ENCODE data around the gene KCTD17. TPM values are rescaled to one million over a fixed set of nuclear protein-coding genes. Genes with fewer than 3 reads are reported as not detected.

KCTD17 gene
- total RNA-seq, 4 donors from 2014 or later: 0.59 to 31.7 (median 15.4) TPM

- no peaks in the 10 kb centered on the region for H3K9me3 ChIP-seq
- no peak for DNase-seq
- H3K36me3 ChIP-seq: no peaks in the 10 kb centered on the region
- no peak within 1 kb of the TSS for H3K4me3 ChIP-seq
- no peaks in the 10 kb centered on the region for H3K27me3 ChIP-seq
- TF ChIP-seq, protein P1, sequence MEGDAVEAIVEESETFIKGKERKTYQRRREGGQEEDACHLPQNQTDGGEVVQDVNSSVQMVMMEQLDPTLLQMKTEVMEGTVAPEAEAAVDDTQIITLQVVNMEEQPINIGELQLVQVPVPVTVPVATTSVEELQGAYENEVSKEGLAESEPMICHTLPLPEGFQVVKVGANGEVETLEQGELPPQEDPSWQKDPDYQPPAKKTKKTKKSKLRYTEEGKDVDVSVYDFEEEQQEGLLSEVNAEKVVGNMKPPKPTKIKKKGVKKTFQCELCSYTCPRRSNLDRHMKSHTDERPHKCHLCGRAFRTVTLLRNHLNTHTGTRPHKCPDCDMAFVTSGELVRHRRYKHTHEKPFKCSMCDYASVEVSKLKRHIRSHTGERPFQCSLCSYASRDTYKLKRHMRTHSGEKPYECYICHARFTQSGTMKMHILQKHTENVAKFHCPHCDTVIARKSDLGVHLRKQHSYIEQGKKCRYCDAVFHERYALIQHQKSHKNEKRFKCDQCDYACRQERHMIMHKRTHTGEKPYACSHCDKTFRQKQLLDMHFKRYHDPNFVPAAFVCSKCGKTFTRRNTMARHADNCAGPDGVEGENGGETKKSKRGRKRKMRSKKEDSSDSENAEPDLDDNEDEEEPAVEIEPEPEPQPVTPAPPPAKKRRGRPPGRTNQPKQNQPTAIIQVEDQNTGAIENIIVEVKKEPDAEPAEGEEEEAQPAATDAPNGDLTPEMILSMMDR (IDR thresholded peaks at IDR 0.05): no peak
- no peak for TF ChIP-seq POLR2A (IDR thresholded peaks at IDR 0.05)
- no peak within 1 kb of the TSS for H3K27ac ChIP-seq
- no peaks in the 10 kb centered on the region for H3K4me1 ChIP-seq
- intact Hi-C loops (cut with DNase I; ENCODE audit: low total_unique reads): no loop called here
Observed at GRCh38 chr22:37109242-37109917, 57.8 kb downstream of the KCTD17 start, which contains the start of gene TMPRSS6. TMPRSS6 (minus strand) TSS chr22:37109713; CDS start chr22:37103417, 6,296 bp downstream.

- H3K27ac ChIP-seq: no peak overlapping the region
- TF ChIP-seq, protein P1 (IDR thresholded peaks at IDR 0.05): no peak
- no peak for TF ChIP-seq POLR2A (IDR thresholded peaks at IDR 0.05)
- H3K4me1 ChIP-seq: no peaks in the 10 kb centered on the region
- H3K9me3 ChIP-seq: no peaks in the 10 kb centered on the region
- intact Hi-C loops (cut with DNase I; ENCODE audit: low total_unique reads): no loop called here
- no peak for DNase-seq
- no peak overlapping the region for H3K4me3 ChIP-seq
- no peaks in the 10 kb centered on the region for H3K36me3 ChIP-seq
- no peaks in the 10 kb centered on the region for H3K27me3 ChIP-seq
Observed at GRCh38 chr22:37111156-37111717, 59.7 kb downstream of the KCTD17 start.

DNA sequence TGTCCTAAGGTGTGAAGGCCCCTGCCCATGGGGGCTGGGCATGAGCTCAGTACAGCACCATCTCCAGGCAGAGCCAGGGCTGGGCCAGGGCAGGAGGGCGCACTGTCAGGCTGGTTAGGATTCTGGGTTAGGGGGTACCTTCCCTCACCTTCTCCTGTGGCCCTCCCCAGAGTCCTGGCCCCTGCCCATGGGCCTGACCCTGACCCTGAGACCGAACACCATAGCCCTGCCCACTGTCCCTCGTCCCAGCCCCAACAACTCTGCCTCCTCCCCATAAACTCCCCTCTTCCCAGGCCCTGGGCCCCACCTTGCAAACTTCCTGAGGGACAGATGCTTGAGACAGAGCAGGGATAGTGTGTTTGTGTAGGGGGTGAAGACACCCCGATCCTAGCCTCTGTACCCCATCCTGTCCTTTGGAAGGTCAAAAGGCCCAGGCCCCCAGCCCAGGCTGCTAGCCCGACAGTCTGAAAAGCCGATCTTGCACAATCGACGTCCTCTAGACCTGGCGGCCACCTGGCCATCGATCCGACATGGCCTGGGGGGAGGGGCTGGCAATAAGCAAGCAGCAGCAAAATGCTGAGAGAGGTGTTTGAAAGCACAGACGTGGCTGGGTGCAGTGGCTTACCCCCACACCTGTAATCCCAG is 60.7 kb downstream of the KCTD17 start:
- Histone ChIP-seq H3K4me1 (no peaks in the 10 kb centered on the region), H3K27ac (no peak overlapping the region), H3K9me3 (no peaks in the 10 kb centered on the region), H3K4me3 (no peak overlapping the region), H3K27me3 (no peaks in the 10 kb centered on the region), H3K36me3 (no peaks in the 10 kb centered on the region)
- intact Hi-C loops (cut with DNase I; ENCODE audit: low total_unique reads): no loop called here
- no peak for TF ChIP-seq POLR2A (IDR thresholded peaks at IDR 0.05)
- TF ChIP-seq, protein P1 (IDR thresholded peaks at IDR 0.05): no peak
- DNase-seq: no peak

Small RNA genes lying within 50 kb of the gene (small RNA-seq; reads per million reads assigned to genes)
- gene RF00019: not detected

Other genes with a start within 250 kb of the KCTD17 start
- gene PVALB, start 234.7 kb upstream of the KCTD17 start, total RNA-seq: 1 to 10 TPM in 1 of 4 donors, not detected in 3; 2.3 TPM
- 10 to 100 TPM in 1 of 4 donors, 1 to 10 TPM in 3; 1.8 to 21.2 (median 6.3) TPM for gene NCF4, start 190.7 kb upstream of the KCTD17 start, total RNA-seq
- 1 to 10 TPM; 3.1 to 7.4 (median 3.5) TPM for gene CSF2RB, start 138.1 kb upstream of the KCTD17 start, total RNA-seq
- gene TST, start 32.3 kb upstream of the KCTD17 start, total RNA-seq: 10 to 100 TPM; 19.6 to 36.8 (median 25.1) TPM
- 100 to 1,000 TPM in 2 of 4 donors, 10 to 100 TPM in 2; 37.1 to 152 (median 84.1) TPM for gene MPST, start 32.0 kb upstream of the KCTD17 start, total RNA-seq
- not detected for gene TMPRSS6, start 58.0 kb downstream of the KCTD17 start, total RNA-seq
- gene IL2RB, start 98.2 kb downstream of the KCTD17 start, total RNA-seq: 1 to 10 TPM in 1 of 4 donors, under 1 TPM in 1, not detected in 2; 0.48 to 1.6 TPM
- 10 to 100 TPM in 1 of 4 donors, 1 to 10 TPM in 2, under 1 TPM in 1; 0.29 to 16.0 (median 3.1) TPM for gene C1QTNF6, start 136.5 kb downstream of the KCTD17 start, total RNA-seq
- 1 to 10 TPM in 2 of 4 donors, under 1 TPM in 1, not detected in 1; under 0.01 to 5.8 (median 3.1) TPM for gene SSTR3, start 160.7 kb downstream of the KCTD17 start, total RNA-seq
- 1 to 10 TPM; 2.4 to 6.7 (median 4.5) TPM for gene RAC2, start 192.5 kb downstream of the KCTD17 start, total RNA-seq
- 10 to 100 TPM in 1 of 4 donors, 1 to 10 TPM in 3; 3.8 to 12.2 (median 5.9) TPM for gene CYTH4, start 230.8 kb downstream of the KCTD17 start, total RNA-seq